Activated effector memory CD4-positive, alpha-beta T cell treated with Interleukin-2 at 50 U/mL for 16 hours (primary cell): Measurements from ENCODE around the gene COASY.
"Not testable (repeated sequence)": the region's sequence is repeated elsewhere in the genome, so short reads cannot be mapped to it uniquely, and the experiment has no call there.

Experiments used
- DNase-seq: peaks from one replicate; pipeline ENCODE4 v3.0.0-alpha.2; 2020

The COASY gene

DNA sequence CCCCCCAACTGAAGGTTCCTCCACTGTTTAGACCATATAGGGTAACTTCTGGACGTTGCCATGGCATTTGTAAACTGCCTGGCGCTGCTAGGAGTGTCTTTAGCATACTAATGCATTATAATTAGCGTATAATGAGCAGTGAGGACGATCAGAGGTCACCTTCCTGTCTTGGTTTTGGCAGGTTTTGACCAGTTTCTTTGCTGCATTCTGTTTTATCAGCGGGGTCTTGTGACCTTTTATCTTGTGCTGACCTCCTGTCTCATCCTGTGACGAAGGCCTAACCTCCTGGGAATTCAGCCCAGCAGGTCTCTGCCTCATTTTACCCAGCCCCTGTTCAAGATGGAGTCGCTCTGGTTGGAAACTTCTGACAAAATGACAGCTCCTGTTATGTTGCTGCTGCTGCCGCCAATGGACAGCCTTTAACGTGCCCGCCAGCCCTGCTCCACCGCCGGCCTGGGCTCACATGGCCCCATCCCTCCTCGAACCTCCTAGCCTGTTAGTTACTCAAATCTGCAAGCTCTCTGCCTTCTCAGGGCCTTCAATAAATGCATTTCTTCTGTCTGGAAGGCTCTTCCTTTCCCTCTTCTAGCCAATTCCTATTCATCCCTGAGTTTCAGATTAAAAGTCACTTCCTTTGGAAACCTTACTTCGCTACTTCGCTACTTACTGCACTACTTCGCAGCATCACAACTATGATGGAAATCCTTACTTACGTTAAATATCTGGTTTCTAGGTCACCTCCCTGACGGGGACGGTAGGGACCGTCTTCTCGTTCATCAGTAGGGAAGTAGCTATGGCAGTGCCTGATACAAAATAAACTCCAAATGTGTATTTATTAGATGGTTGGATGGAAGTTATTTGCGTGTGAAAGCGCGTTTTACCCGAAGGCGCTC is 26.5 kb upstream of the COASY start:
- DNase-seq: no peak

DNA sequence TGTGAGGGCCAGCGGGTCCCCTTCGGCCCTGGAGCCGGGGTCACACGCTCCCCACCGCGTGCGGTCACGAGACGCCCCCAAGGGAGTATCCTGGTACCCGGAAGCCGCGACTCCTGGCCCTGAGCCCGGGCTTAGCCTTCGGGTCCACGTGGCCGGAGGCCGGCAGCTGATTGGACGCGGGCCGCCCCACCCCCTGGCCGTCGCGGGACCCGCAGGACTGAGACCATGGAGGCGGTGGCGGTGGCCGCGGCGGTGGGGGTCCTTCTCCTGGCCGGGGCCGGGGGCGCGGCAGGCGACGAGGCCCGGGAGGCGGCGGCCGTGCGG is 25.9 kb upstream of the COASY start, which contains the start of gene NAGLU:
NAGLU (plus strand) TSS at position 194 of the 324 bp plus-strand sequence; CDS start at position 226, 32 bp downstream.
- DNase-seq: peak; percentile 74

DNA sequence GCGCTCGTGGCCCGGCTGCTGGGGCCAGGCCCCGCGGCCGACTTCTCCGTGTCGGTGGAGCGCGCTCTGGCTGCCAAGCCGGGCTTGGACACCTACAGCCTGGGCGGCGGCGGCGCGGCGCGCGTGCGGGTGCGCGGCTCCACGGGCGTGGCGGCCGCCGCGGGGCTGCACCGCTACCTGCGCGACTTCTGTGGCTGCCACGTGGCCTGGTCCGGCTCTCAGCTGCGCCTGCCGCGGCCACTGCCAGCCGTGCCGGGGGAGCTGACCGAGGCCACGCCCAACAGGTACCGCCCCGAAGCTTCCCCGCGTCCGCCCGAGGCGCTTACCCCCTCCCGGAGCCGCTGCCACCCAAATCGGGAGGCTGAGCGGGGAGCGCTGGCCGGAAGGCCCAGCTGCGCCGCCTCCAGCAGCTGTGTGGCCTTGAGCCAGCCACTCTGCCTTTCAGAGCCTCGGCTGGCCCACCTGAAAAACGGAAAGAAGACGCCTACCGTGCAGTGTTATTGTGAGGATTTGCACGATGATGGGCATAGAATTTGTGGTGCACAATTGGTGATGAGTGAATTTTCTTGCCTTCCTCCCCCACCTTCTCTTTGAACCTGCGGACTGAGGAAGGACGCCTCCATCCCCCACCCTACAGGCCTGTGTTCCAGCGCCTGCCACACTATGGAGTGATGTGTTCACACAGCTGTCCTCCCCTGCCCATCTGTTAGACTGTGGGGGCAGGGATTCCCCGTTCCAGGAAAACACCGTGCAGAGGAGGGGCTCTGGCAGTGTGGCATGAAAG is 25.4 kb upstream of the COASY start:
- peak; percentile 68 for DNase-seq

DNA sequence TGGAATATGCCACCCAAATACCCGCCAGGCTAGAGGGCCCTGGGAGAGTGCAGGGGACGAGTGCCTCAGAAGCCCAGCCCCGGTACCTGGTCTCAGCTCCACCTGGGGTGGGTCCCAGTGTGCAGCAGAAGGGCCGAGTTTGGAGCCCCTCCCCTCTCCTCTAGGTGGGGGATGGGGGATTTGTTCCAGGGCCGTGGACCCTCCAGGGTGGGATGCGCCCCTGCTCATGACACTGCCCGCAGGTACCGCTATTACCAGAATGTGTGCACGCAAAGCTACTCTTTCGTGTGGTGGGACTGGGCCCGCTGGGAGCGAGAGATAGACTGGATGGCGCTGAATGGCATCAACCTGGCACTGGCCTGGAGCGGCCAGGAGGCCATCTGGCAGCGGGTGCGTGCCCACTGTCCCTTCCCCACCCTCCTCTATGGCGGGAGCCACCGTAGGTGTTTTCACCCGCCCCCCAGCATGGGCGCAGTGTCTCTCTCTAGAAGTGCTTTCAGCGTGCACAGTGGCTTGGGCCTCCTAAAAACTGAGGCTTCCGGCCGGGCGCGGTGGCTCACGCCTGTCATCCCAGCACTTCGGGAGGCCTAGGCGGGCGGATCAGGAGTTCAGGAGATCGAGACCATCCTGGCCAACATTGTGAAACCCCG is 24.7 kb upstream of the COASY start:
- DNase-seq: no peak

DNA sequence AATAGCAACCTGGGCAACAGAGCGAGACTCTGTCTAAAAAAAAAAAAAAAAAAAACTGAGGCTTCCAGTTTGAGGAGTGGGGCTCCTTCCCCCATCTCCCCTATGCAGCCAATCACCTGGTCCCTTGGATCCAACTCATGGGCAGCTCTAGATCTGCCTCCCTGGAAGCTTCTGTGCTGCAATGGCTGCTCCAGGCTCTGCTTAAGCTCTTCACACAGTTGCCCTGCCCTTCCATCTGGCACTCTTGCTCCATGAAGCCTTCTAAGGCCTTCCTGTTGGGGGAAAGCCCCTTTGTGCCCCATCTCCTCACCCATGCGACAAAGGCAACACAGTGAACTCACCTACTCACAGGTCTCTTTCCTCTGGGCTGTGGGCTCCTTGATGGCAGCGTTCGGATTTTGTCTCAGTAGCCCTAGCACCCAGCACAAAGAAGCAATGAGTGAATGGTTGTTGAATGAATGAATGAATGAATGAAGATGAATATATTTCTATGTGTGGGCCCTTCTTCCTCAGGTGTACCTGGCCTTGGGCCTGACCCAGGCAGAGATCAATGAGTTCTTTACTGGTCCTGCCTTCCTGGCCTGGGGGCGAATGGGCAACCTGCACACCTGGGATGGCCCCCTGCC is 24.0 kb upstream of the COASY start:
- no peak for DNase-seq

DNA sequence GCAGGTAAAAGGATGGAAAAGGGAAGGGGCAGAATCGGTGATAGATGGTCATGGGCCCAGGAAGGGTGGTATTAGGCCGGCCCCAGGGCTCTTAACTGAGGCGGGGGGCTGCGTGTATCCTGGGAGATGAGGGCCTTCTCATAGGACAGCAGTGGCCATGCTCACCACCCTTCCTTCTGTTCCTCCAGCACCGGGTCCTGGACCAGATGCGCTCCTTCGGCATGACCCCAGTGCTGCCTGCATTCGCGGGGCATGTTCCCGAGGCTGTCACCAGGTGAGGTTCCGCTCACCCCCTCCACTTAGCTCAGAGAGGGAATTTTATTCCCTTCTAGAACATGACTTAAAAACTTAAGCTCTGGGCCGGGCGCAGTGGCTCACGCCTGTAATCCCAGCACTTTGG is 23.5 kb upstream of the COASY start:
- DNase-seq: no peak

DNA sequence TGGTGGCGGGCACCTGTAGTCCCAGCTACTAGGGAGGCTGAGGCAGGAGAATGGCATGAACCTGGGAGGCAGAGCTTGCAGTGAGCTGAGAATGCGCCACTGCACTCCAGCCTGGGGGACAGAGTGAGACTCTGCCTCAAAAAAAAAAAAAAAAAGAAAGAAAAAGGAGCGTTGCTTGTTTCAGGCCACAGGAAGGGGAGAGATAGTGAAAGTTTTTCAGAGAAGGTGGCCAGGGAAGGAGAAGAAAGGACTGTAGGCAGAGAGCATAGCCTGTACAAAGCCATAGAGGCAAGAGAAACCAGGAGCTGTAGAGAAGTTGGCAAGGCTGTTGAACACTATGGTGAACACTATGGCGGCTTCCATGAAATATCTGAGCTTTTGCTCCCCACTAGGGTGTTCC is 21.4 kb upstream of the COASY start:
- DNase-seq: not testable (repeated sequence)

DNA sequence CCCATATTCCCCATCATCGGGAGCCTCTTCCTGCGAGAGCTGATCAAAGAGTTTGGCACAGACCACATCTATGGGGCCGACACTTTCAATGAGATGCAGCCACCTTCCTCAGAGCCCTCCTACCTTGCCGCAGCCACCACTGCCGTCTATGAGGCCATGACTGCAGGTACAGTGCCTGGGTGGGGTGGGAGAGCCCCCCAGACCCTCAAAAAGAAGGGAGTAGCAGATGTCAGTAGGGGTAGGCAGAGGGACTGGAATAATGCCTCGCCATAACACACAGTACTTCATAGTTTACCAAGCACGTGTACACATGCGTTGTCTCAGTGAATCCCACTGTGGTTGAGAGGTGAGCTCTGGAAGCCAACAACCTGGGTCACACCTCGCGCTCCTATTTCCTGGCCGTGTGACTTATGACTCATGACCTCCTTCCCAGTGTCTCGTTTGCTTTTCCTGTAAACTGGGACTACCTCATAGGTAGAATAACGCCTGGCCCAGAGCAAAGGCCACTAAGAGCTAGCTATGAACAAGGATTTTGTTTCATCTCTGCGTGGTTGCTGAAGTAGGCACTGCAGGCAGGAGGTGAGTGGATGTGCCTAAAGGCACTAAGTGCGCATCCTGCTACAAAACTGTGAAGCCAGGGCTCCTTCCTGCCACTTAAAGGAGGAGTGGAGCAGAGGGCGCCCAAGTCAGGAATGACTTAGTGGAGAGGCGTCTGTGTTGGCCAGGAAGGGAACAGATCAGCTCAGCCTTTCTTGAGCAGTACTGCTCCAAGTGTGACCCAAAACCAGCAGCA is 20.7 kb upstream of the COASY start:
- DNase-seq: no peak

DNA sequence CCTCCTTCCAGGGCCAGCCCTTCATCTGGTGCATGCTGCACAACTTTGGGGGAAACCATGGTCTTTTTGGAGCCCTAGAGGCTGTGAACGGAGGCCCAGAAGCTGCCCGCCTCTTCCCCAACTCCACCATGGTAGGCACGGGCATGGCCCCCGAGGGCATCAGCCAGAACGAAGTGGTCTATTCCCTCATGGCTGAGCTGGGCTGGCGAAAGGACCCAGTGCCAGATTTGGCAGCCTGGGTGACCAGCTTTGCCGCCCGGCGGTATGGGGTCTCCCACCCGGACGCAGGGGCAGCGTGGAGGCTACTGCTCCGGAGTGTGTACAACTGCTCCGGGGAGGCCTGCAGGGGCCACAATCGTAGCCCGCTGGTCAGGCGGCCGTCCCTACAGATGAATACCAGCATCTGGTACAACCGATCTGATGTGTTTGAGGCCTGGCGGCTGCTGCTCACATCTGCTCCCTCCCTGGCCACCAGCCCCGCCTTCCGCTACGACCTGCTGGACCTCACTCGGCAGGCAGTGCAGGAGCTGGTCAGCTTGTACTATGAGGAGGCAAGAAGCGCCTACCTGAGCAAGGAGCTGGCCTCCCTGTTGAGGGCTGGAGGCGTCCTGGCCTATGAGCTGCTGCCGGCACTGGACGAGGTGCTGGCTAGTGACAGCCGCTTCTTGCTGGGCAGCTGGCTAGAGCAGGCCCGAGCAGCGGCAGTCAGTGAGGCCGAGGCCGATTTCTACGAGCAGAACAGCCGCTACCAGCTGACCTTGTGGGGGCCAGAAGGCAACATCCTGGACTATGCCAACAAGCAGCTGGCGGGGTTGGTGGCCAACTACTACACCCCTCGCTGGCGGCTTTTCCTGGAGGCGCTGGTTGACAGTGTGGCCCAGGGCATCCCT is 18.5 kb upstream of the COASY start:
- no peak for DNase-seq

DNA sequence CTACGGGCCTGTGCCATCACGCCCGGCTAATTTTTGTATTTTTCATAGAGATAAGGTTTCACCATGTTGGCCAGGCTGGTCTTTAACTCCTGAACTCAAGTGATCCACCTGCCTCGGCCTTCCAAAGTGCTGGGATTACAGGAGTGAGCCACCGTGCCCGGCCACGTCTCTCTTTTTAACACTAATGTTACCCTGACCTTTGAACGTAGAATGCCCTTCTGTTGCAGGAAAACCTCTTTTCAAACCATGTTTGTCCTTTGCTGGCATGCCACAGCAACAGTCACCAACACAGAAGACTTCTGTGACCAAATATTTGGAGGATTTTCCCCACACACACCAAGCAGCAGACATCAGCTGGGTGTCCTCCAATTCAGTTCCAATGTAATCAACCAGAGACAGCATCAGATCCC is 17.1 kb upstream of the COASY start:
- no peak for DNase-seq

DNA sequence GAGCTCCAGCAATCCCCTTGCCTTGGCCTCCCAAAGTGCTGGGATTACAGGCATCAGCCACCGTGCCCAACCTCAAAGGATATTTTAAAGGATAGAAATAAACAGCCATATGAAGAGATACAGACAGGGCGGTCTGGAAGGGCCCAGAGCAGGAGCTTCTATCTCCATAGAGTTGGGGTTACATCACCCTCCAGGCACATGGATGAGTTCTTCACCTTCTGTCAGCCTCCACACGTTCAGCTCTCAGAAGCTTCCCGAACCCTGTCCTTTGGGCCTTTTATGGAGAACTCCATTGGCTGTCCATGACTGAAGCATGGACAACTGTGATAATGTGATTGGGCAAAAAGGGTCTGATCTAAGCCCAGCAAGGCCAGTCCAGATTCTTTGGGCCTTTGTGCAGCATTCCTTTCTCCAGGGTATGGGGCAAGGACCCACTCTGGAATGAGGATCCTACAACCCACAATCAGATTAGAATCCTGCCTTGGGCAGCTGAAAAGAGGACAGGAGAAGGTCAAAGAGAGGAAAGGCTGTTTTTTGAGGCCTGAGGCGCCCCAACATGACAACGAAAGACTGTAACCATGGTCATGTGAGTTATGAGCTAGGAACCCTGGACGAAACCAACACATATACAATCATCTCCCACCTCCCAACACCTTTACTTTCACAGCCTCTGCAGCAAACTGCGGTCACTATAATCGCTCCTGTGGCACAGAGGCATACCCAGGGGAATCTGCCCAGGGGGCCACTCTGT is 16.0 kb upstream of the COASY start:
- DNase-seq: not testable (repeated sequence)

DNA sequence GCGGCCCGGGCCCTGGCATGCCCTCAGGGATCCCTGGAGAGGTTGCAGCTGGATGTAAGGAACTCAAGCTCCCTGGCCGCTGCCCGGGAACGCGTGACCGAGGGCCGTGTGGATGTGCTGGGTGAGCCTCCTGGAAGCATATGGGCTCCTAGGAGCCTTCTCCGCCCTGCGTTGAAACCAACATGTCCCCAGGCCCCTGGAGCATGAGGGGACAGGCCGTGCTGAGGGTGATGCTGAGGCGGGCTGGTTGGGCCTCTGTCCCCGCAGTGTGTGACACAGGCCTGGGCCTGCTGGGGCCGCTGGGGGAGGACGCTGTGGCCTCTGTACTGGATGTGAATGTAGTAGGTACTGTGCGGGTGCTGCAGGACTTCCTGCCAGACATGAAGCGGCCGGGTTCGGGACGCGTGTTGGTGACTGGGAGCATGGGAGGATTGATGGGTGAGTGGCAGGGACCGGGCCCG is 14.9 kb upstream of the COASY start:
- no peak for DNase-seq

DNA sequence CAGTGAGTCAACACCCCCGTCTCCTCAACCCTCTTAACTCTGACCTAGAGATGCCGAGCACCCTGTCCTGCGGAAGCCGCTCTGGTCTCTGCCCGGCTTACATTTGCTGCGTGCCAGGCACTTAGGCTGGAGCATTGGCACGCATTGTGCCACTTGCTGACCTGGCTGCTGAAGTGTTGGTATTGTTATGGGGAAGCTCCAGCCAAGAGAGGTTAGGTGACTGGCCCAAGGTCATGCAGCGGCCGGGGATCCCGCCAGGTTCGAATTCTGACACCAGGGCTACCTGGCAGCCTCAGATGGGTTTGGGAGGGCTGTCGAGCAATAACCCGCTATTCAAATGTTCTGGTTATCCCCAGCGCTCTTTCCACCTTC is 14.3 kb upstream of the COASY start:
- no peak for DNase-seq

DNA sequence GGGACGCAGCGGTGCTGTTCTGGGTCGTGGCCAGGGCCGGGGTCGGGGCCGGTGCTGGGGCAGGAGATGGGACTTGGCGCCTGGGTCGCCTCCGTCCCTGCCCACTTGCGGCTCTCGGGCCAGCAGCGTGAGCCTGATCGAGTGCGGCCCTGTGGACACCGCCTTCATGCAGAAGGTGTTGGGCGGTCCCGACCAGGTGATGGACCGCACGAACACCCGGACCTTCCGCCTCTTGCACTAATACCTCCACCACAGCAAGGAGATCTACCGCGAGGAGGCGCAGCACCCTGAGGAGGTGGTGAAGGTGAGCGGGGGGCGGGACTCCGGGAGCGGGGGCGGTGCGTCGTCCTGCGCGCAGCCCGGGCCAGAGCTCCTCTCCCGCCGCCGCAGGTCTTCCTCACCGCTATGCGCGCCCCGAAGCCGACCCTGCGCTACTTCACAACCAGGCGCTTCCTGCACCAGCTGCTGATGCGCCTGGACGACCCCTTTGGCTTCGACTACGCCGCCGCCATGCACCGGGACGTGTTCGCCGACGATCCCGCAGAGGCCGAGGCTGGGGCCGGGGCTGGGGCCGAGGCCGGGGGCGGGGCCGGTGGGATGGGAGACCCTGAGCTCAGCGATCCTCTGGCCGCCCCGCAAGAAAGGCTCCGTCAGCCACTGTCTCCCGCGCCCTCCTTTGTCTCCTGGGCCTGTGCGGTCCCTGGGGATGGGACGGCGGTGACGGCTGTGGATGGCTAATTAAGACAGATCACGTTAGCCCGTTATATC is 13.7 kb upstream of the COASY start:
- peak; percentile 68 for DNase-seq

DNA sequence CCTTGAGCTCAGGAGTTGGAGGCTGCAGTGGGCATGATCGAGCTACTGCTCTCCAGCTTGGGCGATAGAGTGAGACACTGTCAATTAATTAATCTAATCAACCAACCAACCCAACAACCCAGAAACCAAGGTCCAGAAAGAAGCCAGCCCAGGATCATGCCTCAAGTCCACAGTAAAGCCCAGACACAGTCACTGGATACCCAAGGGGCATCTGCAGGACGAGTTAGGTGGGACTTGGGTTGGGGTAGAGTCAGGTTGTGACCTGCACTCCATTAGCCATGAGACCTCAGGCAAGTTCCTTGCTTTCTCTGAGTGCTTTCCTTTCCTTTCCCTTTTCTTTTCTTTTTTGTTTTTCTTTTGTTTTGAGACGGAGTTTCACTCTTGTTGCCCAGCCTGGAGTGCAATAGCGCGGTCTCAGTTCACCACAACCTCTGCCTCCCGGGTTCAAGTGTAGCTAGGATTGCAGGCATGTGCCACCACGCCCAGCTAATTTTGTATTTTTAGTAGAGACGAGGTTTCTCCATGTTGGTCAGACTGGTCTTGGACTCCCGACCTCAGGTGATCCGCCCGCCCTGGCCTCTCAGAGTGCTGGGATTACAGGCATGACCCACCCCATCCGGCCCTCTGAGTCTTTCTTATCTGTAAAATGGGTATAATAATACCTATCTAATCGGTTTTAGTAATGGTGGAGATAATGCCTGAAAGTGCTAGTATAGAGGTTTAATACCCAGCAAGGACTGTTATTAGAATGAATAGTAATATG is 12.8 kb upstream of the COASY start:
- DNase-seq: no peak

DNA sequence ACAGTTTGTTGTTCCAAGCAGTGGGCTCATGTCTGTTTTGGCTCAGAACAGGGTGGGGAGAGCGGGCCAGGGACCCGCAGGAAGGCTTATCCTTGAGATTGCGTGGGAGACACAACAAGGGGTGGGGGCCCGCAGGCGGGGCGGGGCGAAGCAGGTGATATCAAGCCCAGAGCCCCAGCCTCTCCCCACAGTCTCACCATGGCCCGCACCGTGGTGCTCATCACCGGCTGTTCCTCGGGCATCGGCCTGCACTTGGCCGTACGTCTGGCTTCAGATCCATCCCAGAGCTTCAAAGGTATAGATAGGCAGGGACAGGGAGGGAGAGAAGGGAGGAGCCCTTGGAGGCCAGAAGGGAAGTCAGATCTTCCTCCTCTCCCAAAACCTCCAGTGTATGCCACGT is 9.2 kb upstream of the COASY start, which contains the start of gene HSD17B1:
HSD17B1 (plus strand) TSS at position 188 of the 400 bp plus-strand sequence; CDS start at position 199, 11 bp downstream.
- DNase-seq: not testable (repeated sequence)

DNA sequence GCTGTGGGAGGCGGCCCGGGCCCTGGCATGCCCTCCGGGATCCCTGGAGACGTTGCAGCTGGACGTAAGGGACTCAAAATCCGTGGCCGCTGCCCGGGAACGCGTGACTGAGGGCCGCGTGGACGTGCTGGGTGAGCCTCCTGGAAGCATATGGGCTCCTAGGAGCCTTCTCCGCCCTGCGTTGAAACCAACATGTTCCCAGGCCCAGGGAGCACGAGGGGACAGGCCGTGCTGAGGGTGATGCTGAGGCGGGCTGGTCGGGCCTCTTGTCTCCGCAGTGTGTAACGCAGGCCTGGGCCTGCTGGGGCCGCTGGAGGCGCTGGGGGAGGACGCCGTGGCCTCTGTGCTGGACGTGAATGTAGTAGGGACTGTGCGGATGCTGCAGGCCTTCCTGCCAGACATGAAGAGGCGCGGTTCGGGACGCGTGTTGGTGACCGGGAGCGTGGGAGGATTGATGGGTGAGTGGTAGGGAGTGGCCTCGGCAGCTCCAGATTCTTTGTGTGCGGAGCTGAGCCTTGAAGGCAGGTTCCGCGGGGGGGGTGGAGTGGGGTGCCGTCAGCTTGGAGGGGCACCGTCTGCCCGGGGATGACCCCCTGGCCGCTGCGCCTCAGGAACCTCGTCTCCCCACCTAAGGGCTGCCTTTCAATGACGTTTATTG is 8.7 kb upstream of the COASY start:
- no peak for DNase-seq

DNA sequence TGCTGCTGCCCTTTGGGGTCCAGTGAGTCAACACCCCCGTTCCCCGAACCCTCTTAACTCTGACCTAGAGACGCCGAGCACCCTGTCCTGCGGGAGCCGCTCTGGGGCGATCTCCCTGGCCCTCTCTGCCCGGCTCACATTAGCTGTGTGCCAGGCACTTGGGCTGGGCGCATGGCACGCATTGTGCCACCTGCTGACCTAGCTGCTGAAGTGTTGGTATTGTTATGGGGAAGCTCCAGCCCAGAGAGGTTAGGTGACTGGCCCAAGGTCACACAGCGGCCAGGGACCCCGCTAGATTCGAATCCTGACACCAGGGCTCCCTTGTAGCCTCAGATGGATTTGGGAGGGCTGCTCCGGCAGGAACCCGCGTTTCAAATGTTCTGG is 8.1 kb upstream of the COASY start:
- DNase-seq: no peak
